GM18867 (cell line): ENCODE measurements around the gene TCERG1L.

Experiments used
- ATAC-seq: cut with Tn5 transposase; IDR thresholded peaks from one replicate; pipeline ENCODE4 v1.9.1; 2021; ENCODE audit warnings: mild to moderate bottlenecking, moderate library complexity; ENCODE audit not compliant: unreplicated experiment

The TCERG1L gene

GRCh38 chr10:131272897-131273451 lies 38.5 kb downstream of the TCERG1L start:
- no peak for ATAC-seq

DNA sequence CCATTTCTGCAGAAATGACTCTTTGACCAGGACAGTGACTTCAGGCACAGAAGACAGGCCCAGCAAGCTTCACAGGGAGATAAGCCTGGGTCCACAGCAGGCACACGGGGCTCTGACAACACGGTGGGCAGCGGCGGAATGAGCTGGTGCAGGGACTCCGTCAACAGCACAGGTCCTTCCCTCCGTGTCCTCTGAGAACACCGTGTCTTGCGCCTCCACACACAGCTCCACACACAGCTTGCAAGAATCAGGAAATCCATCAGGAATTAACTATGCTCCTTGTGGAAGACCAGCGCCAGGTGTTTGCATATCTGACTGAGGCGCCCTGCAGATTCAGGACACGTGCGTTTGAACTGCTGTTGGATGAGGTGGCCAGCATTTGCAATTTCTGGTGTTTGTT lies 39.6 kb downstream of the TCERG1L start:
- no peak for ATAC-seq

- ATAC-seq = no peak
These were observed 40.2 kb downstream of the TCERG1L start for GRCh38 chr10:131271195-131271880.

- no peak for ATAC-seq
These were observed 40.9 kb downstream of the TCERG1L start for GRCh38 chr10:131270461-131271190.

GRCh38 chr10:131269776-131270460 lies 41.6 kb downstream of the TCERG1L start:
- ATAC-seq = no peak

DNA sequence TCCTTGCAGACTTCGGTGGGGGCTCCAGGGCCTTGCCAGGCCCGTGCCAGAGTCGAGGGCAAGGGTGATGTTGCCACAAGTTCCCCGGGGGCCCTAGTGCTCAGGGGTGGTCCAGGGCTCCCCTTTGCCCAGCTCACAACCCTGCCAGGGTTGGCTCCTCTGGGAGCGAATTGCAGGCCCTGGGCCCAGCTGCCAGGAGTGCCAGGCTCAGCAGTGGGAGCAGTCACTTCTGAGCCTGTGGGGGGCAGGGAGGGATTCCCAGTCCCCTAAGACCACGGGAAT lies 43.8 kb downstream of the TCERG1L start:
- no peak for ATAC-seq

GRCh38 chr10:131266936-131267813 lies 44.3 kb downstream of the TCERG1L start:
- no peak for ATAC-seq

DNA sequence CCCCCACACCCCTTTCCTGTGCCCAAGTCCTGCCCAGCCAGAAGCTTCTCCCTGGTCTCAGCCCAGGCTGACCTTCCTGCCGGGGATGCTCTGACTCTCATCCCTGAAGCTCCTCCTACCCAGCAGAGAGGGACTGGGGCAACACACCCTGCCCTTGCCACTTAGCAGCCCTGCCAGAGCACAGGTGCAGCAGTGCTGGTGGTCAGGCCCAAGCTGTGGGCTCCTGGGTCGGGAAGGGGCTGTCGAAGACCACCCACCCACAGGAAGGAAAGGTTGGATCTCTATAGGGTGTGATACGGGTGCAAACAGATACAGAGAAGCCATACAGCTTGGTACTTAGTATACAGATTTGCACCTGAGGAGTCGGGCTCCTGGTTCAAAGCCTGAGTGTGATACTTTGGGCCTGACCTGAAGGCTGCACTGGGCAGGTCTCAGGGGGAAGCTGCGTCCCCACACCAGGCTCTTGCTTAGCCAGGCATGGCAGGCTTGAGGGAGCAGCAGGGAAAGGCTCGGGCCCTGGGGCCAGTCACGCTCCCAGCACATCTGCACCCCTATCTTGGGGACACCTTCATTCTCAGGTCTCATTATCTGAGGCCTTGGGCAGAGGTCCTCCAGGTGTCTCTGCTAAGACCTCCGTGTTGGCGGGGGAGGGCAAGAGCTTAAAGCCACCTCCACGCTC lies 47.3 kb downstream of the TCERG1L start:
- ATAC-seq = no peak

DNA sequence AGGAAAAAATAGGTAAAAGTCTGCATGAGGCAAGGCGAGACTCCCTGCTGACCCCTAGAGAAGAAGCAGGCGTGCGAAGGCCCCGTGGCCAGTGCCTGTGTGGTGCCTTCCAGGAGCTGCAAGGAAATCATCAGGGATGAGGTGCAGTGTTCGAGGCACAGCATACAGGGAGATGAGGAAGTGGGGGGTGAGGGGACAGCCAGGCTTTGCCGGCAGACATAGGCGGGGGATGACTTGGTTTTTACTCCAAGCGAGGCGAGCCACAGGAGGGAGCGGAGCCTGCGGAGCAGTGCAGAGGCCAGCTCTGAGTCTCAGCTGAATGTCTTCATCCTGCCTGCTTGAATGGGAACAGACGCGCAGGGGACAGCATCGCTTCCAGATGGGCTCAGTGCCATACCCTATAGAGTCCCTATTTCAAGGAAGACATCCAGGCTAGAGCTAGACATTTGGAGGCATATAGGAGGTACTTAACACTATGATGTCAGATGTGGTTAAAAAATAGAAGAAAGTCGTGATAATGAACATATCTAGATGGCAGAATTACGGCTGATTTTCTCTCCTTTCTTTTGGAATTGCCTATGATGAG lies 49.5 kb downstream of the TCERG1L start:
- no peak for ATAC-seq

DNA sequence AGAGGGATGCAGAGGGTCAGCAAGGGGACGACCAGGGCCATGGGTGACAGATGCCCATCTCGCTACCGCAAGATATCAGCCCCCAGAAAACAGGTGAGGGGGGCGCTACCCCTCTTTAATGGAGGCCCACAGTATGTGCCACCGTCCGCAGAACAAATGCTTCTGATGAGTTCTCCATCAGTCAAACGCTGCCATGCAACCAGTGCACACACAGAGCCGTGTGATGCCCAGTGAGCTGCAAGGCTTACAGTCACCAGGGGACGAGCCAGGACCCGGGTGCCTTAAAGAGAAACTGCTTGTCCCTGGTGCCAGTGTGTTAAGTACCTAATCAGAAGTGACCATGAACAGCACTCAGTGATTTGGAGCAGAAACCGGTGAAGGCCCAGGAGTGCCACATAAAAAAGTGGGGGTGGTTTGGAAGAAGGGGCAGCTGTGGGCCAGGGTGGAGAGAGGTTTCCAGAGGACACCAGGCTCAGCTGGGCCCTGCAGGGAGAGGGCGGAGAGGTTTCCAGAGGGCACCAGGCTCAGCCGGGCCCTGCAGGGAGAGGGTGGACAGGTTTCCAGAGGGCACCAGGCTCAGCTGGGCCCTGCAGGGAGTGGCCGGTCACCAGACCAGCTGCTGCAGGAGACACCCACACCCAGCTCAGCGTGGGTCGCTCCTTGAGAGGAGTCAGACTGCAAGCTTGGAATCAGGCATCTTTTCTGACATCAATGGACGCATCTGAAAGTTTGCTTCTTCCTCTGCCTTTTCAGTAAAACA lies 50.9 kb downstream of the TCERG1L start:
- ATAC-seq = no peak

- no peak for ATAC-seq
These were observed 51.5 kb downstream of the TCERG1L start for GRCh38 chr10:131260031-131260430.

- ATAC-seq = no peak
These were observed 52.0 kb downstream of the TCERG1L start for GRCh38 chr10:131259535-131259934.

DNA sequence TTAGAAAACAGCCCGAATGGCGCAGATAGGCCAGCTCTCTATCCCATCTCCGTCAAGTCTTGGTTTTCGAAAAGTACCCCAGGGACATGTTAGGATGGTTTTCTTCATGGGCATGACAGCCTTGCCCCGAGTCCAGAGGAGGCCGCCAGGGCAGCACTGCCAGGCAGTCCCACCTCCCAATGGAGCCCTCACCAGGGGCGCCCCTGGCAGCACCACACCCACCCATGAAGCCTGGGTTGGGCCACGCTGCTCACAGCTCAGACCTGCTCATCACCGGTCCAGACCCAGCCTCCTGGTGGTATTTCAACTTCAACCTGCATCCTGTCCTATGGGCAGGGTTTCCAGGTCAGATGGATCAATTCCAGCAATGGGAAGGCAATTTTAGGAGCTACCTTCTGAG lies 53.3 kb downstream of the TCERG1L start:
- ATAC-seq = no peak

DNA sequence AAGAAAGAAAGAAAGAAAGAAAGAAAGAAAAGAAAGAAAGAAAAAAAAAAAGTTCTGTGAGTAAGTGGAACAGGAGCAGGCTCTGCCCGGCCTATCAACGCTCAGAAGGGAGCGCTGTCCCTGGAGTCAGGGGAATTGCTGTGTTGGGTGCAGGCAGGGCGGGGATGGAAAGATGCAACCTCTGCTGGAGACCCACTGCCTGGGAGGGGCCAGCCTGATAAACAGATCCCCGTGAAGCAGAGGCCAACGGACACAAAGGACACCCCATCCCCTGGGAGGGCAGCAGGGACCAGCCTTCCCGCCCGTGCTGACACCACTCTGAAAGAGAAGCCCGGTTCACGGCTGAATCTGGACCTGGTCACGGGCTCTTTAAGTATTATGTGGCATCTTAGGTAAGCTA lies 54.5 kb downstream of the TCERG1L start:
- no peak for ATAC-seq

DNA sequence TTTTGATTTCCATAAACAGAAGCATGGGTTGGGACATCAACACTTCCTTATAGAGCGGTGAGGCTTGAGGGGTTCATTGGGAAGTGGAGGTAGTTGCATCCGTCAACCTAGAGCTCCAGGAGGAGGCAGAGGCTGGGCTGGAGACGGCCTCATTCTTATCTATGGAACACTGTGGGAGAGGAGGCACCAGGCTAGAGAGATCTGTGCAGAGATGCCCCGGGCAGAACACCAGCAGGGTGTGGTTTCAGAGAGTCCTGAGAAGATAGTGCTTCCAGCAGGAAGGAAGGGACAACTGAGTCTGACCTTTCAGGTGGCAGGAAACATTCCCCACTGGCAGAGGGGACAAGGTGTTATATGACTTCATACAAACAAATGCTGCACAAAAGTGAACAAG lies 56.7 kb downstream of the TCERG1L start:
- ATAC-seq = no peak

- ATAC-seq = no peak
These were observed 57.3 kb downstream of the TCERG1L start for GRCh38 chr10:131253931-131254858.

DNA sequence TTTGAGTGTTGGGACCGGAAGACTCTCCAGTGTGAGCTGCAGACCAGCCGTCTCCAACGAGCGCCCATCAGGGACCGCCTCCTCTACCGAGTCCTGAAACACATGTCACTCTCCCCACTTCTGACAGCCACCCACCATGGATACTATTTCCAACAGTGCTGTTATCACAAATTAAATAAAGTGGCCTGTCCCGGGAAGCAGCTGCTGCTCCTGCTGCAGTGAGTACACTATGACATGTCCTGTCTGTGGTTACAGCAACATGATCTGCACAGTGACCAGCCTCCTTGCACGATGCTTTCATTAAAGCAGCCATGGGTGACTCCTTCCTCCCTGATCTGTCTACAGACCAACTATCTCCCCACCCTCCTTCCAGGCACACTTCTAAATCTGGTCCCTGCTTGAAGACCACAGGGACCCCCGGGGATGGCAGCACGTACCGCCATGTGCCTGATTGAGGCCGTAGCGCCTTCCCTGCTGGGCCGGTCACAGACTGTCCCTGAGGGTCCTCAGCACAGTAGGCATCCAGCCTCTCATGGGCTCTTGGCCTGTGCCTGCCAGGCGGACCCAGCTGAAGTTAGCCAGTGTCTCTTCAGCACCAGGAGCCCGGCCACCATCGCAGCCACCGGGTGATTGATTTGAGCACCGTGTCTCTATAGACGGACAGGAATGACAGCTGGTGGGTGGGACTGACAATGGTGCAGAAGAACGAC lies 58.8 kb downstream of the TCERG1L start:
- no peak for ATAC-seq

DNA sequence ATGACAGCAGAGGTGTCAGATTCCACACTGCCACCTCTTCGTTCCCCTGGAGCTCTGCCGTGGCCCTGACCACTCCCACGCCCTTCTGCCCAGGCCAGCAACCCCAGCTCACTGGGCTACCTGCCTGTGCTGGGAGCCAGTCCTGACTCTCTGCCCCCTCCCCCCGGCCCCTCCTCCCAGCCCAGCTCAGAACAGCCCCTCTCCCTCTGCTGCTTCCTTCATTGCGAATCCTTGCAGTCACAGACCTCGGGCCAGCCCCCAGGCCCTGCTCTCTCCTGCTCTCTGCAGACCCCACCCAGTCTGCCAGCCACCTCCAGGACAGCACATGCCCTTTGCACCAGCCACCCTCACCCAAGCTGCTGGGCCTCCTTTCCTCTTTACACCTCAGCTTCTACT lies 60.4 kb downstream of the TCERG1L start:
- ATAC-seq = no peak
